ELR (cell line): ENCODE measurements around the gene NKTR.

Experiments
- DNase-seq: peaks from one replicate; pipeline ENCODE4 v3.0.0-alpha.2; 2015; ENCODE audit warnings: low read depth

Gene NKTR

GRCh38 chr3:42662037-42662812 is 61.7 kb downstream of the NKTR start:
- DNase-seq, result no peak

DNA sequence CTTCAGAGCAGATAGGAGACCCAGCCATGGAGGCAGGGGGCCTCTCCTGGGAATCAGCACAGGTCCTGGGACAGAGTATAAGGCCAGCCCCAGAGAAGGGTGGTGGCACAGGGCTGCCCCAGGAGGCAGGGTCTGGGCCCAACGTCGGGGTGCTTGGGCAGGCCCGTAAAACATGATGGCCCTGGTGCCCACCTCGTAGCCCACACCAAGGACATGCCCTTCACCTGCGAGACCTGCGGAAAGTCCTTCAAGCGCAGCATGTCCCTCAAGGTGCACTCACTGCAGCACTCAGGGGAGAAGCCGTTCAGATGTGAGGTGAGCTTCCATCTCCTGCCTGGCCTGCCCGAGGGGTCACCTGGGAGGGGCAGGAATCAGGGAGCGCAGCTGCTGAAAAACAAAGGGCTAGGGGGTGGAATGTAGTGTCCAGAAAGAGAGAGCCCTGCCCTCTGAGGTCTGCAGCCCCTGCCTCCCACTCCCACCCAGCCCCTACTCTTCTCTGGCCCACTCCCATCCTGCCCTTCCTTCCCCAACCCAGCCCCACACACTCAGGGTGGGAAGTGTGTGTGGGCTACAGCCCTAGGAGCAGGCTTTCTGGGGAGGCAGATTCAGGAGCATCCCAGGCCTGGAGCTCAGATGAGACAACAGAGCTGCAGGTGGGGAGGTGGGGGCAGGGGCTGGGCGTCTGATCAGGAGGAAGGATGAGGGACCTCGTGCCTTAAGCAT is 62.5 kb downstream of the NKTR start:
- no peak for DNase-seq

GRCh38 chr3:42663581-42664437 is 63.3 kb downstream of the NKTR start:
- no peak for DNase-seq

GRCh38 chr3:42664438-42664803 is 63.9 kb downstream of the NKTR start:
- DNase-seq, result no peak

- DNase-seq, result no peak
Measured at GRCh38 chr3:42665050-42665878, 64.8 kb downstream of the NKTR start.

GRCh38 chr3:42666022-42666421 is 65.5 kb downstream of the NKTR start:
- DNase-seq, result no peak

GRCh38 chr3:42666577-42666998 is 66.1 kb downstream of the NKTR start:
- no peak for DNase-seq

GRCh38 chr3:42667096-42667522 is 66.6 kb downstream of the NKTR start:
- no peak for DNase-seq

GRCh38 chr3:42667523-42668412 is 67.3 kb downstream of the NKTR start:
- no peak for DNase-seq

DNA sequence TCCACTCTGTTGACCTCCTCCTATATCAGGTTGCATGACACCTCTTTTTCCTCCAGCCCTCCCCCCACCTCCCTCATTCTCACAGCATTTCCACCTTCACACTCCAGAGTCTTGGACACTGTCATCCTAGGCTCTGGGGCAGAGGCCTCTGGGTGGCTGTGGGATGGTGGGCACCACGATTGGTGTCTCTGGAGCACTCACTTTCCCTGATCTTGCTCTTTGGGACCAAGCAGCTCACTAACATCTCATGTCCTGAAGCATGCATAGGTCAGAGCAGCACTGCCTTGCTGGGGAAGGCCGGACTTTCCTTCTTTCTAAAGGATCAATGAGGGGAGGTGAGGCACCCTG is 67.9 kb downstream of the NKTR start:
- no peak for DNase-seq

- no peak for DNase-seq
Measured at GRCh38 chr3:42668793-42669217, 68.3 kb downstream of the NKTR start.

DNA sequence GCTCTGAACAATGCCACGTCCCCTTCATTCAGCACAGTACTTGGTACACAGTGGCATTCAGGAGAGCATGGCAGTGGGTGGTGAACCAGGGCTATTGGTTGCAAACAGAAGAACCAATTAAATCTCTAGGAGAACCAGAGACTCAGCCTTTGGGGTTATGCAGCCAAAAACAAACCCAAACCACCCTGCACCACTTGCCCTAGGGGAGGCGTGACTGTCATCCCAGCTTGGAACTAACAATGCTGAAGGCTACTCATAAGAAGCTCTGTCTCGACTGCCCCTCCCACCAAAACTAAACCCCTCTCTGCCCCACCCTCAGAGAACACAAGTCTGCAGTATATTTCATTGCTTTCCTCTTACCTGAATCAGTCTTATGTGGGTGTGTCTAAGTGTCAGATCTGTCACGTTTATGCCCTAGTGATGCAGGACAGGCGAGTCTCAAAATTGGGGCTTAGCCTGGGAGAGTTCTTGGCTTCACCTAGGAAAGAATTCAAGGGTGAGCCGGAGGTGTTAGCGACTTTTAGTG is 69.6 kb downstream of the NKTR start:
- no peak for DNase-seq

DNA sequence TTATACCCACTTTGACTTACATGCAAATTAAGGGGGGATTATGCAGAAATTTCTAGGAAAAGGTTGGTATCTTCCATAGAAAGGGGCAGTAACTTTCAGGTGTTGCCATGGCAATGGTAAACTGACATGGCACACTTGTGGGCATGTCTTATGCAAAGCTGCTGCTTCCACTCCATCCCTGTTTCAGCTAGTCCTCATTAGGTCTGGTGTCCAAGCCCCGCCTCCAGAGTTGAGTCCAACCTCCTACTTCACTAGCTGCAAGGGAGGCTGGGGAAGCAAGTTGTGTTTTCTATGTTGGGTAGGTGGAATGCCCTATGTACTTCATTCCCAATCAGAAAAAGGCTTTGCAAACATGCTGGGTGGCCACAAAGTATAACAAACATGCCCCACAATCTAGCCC is 70.2 kb downstream of the NKTR start:
- no peak for DNase-seq

- no peak for DNase-seq
Measured at GRCh38 chr3:42672515-42672914, 72.0 kb downstream of the NKTR start.

GRCh38 chr3:42673082-42673481 is 72.6 kb downstream of the NKTR start:
- DNase-seq, result no peak

GRCh38 chr3:42674146-42674545 is 73.7 kb downstream of the NKTR start:
- DNase-seq, result no peak

GRCh38 chr3:42675909-42676308 is 75.4 kb downstream of the NKTR start:
- no peak for DNase-seq

DNA sequence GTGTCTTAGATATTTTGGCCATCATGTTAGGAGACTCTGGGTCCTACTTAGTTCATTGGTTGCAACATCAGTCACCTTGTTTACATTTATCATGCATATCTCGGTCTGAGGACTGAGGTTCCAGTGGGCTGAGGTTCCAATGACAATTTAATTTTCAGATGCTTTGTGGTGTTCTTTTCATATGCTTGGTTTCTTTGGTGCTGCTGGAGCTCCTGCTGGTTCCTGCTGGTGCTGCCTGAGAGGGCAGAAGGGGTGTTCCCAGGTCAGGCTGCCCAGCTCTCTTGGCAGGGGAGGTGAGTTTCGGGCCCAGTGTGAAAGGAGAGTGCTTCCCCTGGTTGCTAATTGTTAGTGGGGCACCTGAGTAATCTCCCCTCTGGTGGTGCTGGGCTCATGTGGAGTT is 78.0 kb downstream of the NKTR start:
- DNase-seq, result no peak

DNA sequence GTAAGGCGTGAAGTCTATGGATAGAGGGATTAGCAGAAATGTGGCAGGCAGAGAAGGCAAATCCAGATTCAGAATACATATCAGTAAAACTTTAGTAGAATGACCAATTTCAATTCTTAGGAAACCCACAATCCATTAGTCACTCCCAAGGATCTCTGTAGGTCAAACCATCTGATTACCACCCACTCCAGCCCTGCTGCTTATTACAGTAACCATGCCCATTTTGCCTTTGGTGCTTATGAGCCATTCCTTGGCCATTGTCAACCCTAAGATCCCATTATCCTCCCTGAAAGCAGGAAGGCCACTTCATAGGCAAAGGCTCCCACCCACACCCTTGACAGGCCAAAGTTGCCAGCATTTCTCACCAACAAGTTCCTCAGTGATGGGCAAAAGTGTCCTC is 79.8 kb downstream of the NKTR start:
- peak; percentile 54 for DNase-seq

DNA sequence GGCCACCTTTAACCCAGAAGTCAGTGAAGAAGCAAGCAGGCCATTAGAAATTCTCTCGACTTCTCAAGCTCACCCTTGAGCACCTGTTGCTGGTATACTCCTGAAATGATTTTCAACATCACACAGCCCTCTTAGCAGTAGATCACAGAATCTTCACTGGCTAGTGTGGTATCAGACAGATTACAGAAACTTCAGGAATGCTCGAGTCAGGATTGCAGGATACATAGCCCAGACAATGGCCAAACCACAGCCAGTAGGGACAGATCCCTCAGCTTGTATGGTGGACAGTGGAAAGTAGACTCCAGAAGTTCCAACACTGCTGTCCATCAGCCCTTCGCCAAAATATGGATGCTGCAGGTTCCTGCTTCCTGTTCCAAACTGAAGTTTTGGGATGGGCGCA is 80.3 kb downstream of the NKTR start:
- no peak for DNase-seq
